D721Med (cell line): Measurements from ENCODE around the gene LPAR2.

Experiments used
- DNase-seq: peaks from one replicate; pipeline ENCODE4 v3.0.0; 2011; ENCODE audit warnings: low spot score; ENCODE audit not compliant: insufficient read length
- FAIRE-seq: peaks from 2 replicates; lab custom pipeline; 2011; peaks lifted over from hg19 to GRCh38; lab: Jason Lieb, UNC
- CTCF ChIP-seq: IDR thresholded peaks from 2 replicates; pipeline ENCODE4 v1.5.1; 2012; ENCODE audit warnings: mild to moderate bottlenecking, control low read depth; ENCODE audit not compliant: insufficient read depth; ENCODE audit errors: missing control alignments

LPAR2 gene

GRCh38 chr19:19652482-19653295 is 24.7 kb upstream of the LPAR2 start:
- no peak for TF ChIP-seq CTCF
- DNase-seq (peak; percentile 12), FAIRE-seq (no peak)

- FAIRE-seq (no peak), DNase-seq (peak; percentile 21)
- no peak for TF ChIP-seq CTCF
Measured at GRCh38 chr19:19651076-19651475, 23.1 kb upstream of the LPAR2 start.

GRCh38 chr19:19650331-19650730 is 22.3 kb upstream of the LPAR2 start:
- DNase-seq (peak; percentile 10), FAIRE-seq (no peak)
- TF ChIP-seq CTCF = no peak

GRCh38 chr19:19649580-19649995 is 21.6 kb upstream of the LPAR2 start:
- FAIRE-seq (no peak), DNase-seq (peak; percentile 17)
- TF ChIP-seq CTCF = no peak

GRCh38 chr19:19649155-19649554 is 21.1 kb upstream of the LPAR2 start:
- TF ChIP-seq CTCF = no peak
- FAIRE-seq (no peak), DNase-seq (no peak)

GRCh38 chr19:19647037-19647835 is 19.2 kb upstream of the LPAR2 start:
- DNase-seq = no peak
- no peak for FAIRE-seq
- TF ChIP-seq CTCF = no peak
